DOHH2 (cell line): ENCODE results near the gene OVCA2.

Experiments
- CTCF ChIP-seq: fragments of 200-600 bp; sonication (generic); IDR thresholded peaks from one replicate; pipeline ENCODE4 v1.5.1; 2014; ENCODE audit warnings: antibody characterized with exemption, mild to moderate bottlenecking, low read depth, low read length; ENCODE audit not compliant: poor library complexity, severe bottlenecking
- EZH2phosphoT487 ChIP-seq: fragments of 200-600 bp; sonication (generic); IDR thresholded peaks from 2 replicates; pipeline ENCODE4 v1.6.1; 2017; ENCODE audit warnings: borderline replicate concordance, mild to moderate bottlenecking, antibody characterized with exemption, low read length, moderate library complexity, mixed read lengths

- TF ChIP-seq CTCF (no peak), EZH2phosphoT487 (no peak)
These were observed 30.1 kb upstream of the OVCA2 start for GRCh38 chr17:2011411-2012371.
